Measurements from ENCODE around the gene ZSCAN5A.

ZSCAN5A gene, protein sequence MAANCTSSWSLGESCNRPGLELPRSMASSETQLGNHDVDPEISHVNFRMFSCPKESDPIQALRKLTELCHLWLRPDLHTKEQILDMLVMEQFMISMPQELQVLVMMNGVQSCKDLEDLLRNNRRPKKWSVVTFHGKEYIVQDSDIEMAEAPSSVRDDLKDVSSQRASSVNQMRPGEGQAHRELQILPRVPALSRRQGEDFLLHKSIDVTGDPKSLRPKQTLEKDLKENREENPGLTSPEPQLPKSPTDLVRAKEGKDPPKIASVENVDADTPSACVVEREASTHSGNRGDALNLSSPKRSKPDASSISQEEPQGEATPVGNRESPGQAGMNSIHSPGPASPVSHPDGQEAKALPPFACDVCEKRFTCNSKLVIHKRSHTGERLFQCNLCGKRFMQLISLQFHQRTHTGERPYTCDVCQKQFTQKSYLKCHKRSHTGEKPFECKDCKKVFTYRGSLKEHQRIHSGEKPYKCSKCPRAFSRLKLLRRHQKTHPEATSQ

DNA sequence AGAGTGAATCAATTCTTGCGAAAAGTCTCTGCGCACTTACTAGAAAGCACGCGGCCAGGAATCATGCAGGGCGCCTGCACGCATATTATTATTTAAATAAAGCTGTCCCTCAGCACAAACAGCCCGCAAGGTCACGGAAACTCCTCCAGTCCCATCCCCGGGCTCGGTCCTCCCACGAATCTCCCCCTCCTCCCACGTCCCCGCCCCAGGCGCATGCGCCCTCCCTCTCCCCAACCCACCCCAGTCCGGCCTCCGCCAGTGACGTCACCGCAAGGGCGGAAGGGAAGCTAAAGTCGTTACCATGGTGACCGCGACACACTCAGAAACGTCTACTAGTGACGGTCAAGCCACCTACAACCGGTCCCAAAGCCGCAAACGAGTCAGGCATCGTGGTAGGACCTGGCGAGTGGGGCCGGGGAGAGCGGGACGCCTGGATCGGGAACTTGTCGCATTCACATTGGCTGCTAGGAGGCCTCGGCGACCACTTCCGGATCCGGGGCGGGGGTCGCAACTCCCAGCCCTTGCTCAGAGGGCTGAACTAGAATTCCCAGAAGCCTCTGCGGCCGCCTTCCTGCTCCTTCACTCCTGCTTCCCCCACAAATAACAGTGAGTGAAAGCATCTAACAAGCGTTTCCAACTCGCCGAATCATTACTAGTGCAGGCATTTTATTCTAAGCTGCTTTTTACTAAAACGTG is at the start of gene ZSCAN5A:
ZSCAN5A (minus strand) TSS at position 459 of the 696 bp plus-strand sequence. CDS start 89,793 bp downstream, outside the sequence.
- Histone ChIP-seq H3K4me1 (ENCODE audit: control insufficient read depth in 1 of 2, insufficient read depth in 1 of 2, low read depth in 1 of 2, low read length in 1 of 2) (peaks cover 42 to 50% of the 10 kb centered on the region in 2 experiments), H3K4me3 (ENCODE audit: low read depth in 1 of 2, low read length in 1 of 2) (peak within 1 kb of the TSS; percentile 83 to 91), H3K27ac (peak within 1 kb of the TSS; percentile 97), H3K9me3 (no peaks in the 10 kb centered on the region), H3K36me3 (no peaks in the 10 kb centered on the region), H3K27me3 (no peaks in the 10 kb centered on the region)
- TF ChIP-seq, protein P1, sequence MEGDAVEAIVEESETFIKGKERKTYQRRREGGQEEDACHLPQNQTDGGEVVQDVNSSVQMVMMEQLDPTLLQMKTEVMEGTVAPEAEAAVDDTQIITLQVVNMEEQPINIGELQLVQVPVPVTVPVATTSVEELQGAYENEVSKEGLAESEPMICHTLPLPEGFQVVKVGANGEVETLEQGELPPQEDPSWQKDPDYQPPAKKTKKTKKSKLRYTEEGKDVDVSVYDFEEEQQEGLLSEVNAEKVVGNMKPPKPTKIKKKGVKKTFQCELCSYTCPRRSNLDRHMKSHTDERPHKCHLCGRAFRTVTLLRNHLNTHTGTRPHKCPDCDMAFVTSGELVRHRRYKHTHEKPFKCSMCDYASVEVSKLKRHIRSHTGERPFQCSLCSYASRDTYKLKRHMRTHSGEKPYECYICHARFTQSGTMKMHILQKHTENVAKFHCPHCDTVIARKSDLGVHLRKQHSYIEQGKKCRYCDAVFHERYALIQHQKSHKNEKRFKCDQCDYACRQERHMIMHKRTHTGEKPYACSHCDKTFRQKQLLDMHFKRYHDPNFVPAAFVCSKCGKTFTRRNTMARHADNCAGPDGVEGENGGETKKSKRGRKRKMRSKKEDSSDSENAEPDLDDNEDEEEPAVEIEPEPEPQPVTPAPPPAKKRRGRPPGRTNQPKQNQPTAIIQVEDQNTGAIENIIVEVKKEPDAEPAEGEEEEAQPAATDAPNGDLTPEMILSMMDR (IDR thresholded peaks at IDR 0.05): no peak

DNA sequence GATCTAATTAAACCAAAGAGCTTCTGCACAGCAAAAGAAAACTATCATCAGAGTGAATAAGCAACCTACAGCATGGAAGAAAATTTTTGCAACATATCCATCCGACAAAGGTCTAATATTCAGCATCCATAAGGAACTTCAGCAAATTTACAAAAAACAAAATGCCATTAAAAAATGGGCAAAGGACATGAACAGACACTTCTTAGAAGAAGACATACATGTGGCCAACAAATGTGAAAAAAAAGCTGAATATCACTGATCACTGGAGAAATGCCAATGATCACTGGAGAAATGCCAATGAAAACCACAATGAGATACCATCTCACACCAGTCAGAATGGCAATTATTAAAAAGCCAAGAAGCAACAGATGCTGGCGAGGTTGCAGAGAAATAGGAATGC is 46.2 kb upstream of the ZSCAN5A start:
- Histone ChIP-seq H3K36me3 (no peaks in the 10 kb centered on the region), H3K27ac (no peak overlapping the region), H3K27me3 (no peaks in the 10 kb centered on the region), H3K4me1 (ENCODE audit: control insufficient read depth in 1 of 2, insufficient read depth in 1 of 2, low read depth in 1 of 2, low read length in 1 of 2) (no peaks in the 10 kb centered on the region), H3K9me3 (no peaks in the 10 kb centered on the region), H3K4me3 (ENCODE audit: low read depth in 1 of 2, low read length in 1 of 2) (no peak overlapping the region)
- TF ChIP-seq, protein P1 (IDR thresholded peaks at IDR 0.05): no peak

DNA sequence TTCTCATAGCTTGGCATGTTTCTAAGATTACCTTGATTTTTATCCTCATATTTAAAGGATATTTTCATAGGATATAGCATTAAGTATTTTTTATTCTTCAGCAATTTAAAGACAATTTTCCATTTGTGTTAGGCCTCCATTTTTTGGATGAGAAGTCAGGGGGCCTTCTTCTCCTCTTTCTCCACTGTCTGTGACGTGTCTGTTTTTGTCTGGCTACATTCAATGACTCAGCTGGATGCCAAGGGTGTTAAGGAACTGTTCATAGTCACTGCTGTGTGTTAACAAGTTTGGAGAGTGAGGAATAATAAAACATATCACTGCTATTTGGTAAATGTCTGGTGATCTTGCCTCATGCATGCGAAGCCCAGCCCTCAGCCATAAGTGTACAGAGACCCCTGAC is 42.3 kb upstream of the ZSCAN5A start:
- Histone ChIP-seq H3K27ac (no peak overlapping the region), H3K4me3 (ENCODE audit: low read depth in 1 of 2, low read length in 1 of 2) (no peak overlapping the region), H3K36me3 (no peaks in the 10 kb centered on the region), H3K4me1 (ENCODE audit: control insufficient read depth in 1 of 2, insufficient read depth in 1 of 2, low read depth in 1 of 2, low read length in 1 of 2) (no peaks in the 10 kb centered on the region), H3K27me3 (no peaks in the 10 kb centered on the region), H3K9me3 (no peaks in the 10 kb centered on the region)
- TF ChIP-seq, protein P1 (IDR thresholded peaks at IDR 0.05): no peak

DNA sequence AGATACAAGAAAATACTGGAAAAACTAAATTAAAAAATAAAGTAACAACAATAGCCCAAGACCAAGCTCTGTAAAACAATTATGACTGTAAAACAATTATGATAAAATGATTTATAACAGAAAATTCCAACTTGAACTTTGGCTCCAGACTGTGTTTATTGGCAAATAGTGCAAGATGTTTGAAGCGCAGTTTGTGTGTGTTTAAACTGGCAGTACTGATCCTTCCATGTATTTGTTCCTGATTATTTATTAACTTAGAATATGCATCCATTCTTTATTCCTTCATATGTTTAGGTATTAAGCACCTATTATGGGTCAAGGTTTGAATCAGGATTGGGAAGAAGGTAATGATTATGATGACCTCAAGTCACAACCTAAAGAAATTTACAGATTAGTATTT is 40.9 kb upstream of the ZSCAN5A start:
- Histone ChIP-seq H3K27me3 (no peaks in the 10 kb centered on the region), H3K36me3 (no peaks in the 10 kb centered on the region), H3K4me1 (ENCODE audit: control insufficient read depth in 1 of 2, insufficient read depth in 1 of 2, low read depth in 1 of 2, low read length in 1 of 2) (no peaks in the 10 kb centered on the region), H3K9me3 (no peaks in the 10 kb centered on the region), H3K4me3 (ENCODE audit: low read depth in 1 of 2, low read length in 1 of 2) (no peak overlapping the region), H3K27ac (no peak overlapping the region)
- TF ChIP-seq, protein P1 (IDR thresholded peaks at IDR 0.05): no peak

DNA sequence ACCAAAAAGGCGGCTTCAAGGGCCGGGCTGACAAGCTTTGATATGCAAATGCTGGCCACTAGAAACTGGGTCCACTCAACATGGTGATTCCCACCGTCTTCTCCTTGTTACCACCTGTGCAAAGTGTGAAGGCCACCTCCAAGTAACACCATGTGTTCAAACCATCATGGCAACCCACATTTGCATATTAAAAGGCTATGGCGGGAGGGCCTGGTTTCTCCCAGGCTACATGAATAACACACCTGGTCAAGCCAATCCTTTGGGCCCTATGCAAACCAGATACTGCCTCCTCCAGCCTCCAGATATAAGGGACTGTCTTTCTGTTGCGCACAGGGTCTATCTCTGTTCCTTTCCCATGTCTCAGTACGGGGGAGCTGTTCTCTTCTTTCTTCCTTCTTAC is 36.6 kb upstream of the ZSCAN5A start:
- no peaks in the 10 kb centered on the region for H3K27me3 ChIP-seq
- no peaks in the 10 kb centered on the region for H3K9me3 ChIP-seq
- H3K4me1 ChIP-seq (ENCODE audit: control insufficient read depth in 1 of 2, insufficient read depth in 1 of 2, low read depth in 1 of 2, low read length in 1 of 2): no peaks in the 10 kb centered on the region
- H3K36me3 ChIP-seq: no peaks in the 10 kb centered on the region
- H3K27ac ChIP-seq: no peak overlapping the region
- TF ChIP-seq, protein P1 (IDR thresholded peaks at IDR 0.05): no peak
- H3K4me3 ChIP-seq (ENCODE audit: low read depth in 1 of 2, low read length in 1 of 2): no peak overlapping the region

All from neutrophil (primary cell).